Activated naive CD4-positive, alpha-beta T cell treated with anti-CD3 and anti-CD28 coated beads for 36 hours (primary cell): Measurements from ENCODE around the gene PLXND1. TPM values are rescaled to one million over a fixed set of nuclear protein-coding genes. Genes with fewer than 3 reads are reported as not detected.

Source experiments
- CTCF ChIA-PET: fragments of 350-600 bp; sonication (Branson Sonifier 250); formaldehyde crosslinking; loops from one replicate; lab custom pipeline; 2021; ENCODE audit warnings: antibody characterized with exemption; lab: Charles Lee
- DNase-seq: peaks from one replicate; pipeline ENCODE4 v3.0.0-alpha.2; 2020
- H3K27ac Mint-ChIP-seq: one replicate; pipeline ENCODE4 v1.8.0; 2021; ENCODE audit warnings: mild to moderate bottlenecking, mixed read lengths
- H3K27me3 Mint-ChIP-seq: one replicate; pipeline ENCODE4 v1.8.0; 2021; ENCODE audit warnings: low read depth, mixed read lengths
- H3K36me3 Mint-ChIP-seq: one replicate; pipeline ENCODE4 v1.8.0; 2021; ENCODE audit warnings: low read depth, mixed read lengths
- H3K4me1 Mint-ChIP-seq: one replicate; pipeline ENCODE4 v1.8.0; 2021; ENCODE audit warnings: low read depth, mixed read lengths
- H3K4me3 Mint-ChIP-seq: one replicate; pipeline ENCODE4 v1.8.0; 2021; ENCODE audit warnings: mild to moderate bottlenecking, moderate library complexity, mixed read lengths
- H3K9me3 Mint-ChIP-seq: one replicate; pipeline ENCODE4 v1.8.0; 2021; ENCODE audit warnings: mixed read lengths
- intact Hi-C: fragments of 100-400 bp; cut with micrococcal nuclease; formaldehyde crosslinking; loops from one replicate; pipeline ENCODE4 v1.15.1; 2023
- total RNA-seq, 2 experiments: library from RNA; stranded (reverse); gene quantifications; one replicate each; pipeline ENCODE4 v1.2.3, GENCODE V29; 2021

The PLXND1 gene
- total RNA-seq, 2 experiments from 2014 or later: 5.1 to 6.2 TPM

- H3K27ac Mint-ChIP-seq: no peak overlapping the region
- H3K4me3 Mint-ChIP-seq: no peak overlapping the region
- H3K27me3 Mint-ChIP-seq: no peaks in the 10 kb centered on the region
- H3K36me3 Mint-ChIP-seq: no peaks in the 10 kb centered on the region
- H3K9me3 Mint-ChIP-seq: no peaks in the 10 kb centered on the region
- H3K4me1 Mint-ChIP-seq: no peaks in the 10 kb centered on the region
- CTCF ChIA-PET: interaction anchor here (0.7 kb wide), 1 partner anchor 9 kb away, joined by 3 read pairs; no protein-coding TSS in a partner anchor
- intact Hi-C loops: no loop called here
- no peak for DNase-seq
Measured at GRCh38 chr3:129586746-129587430, 19.6 kb downstream of the PLXND1 start.

GRCh38 chr3:129585949-129586657 lies 20.4 kb downstream of the PLXND1 start:
- H3K4me1 Mint-ChIP-seq: no peaks in the 10 kb centered on the region
- no peak overlapping the region for H3K4me3 Mint-ChIP-seq
- H3K36me3 Mint-ChIP-seq: no peaks in the 10 kb centered on the region
- H3K27ac Mint-ChIP-seq: no peak overlapping the region
- intact Hi-C loops: no loop called here
- DNase-seq: no peak
- CTCF ChIA-PET: interaction anchor here (0.7 kb wide), 1 partner anchor 9 kb away, joined by 3 read pairs; no protein-coding TSS in a partner anchor
- no peaks in the 10 kb centered on the region for H3K9me3 Mint-ChIP-seq
- H3K27me3 Mint-ChIP-seq: no peaks in the 10 kb centered on the region

- no peaks in the 10 kb centered on the region for H3K4me1 Mint-ChIP-seq
- H3K27ac Mint-ChIP-seq: no peak overlapping the region
- CTCF ChIA-PET: no interaction called here
- intact Hi-C loops: no loop called here
- H3K36me3 Mint-ChIP-seq: no peaks in the 10 kb centered on the region
- no peaks in the 10 kb centered on the region for H3K27me3 Mint-ChIP-seq
- H3K4me3 Mint-ChIP-seq: no peak overlapping the region
- DNase-seq: no peak
- H3K9me3 Mint-ChIP-seq: no peaks in the 10 kb centered on the region
Measured at GRCh38 chr3:129584631-129585030, 21.8 kb downstream of the PLXND1 start.

- no peaks in the 10 kb centered on the region for H3K27me3 Mint-ChIP-seq
- H3K9me3 Mint-ChIP-seq: no peaks in the 10 kb centered on the region
- no peaks in the 10 kb centered on the region for H3K36me3 Mint-ChIP-seq
- no peaks in the 10 kb centered on the region for H3K4me1 Mint-ChIP-seq
- intact Hi-C loops: no loop called here
- H3K4me3 Mint-ChIP-seq: no peak overlapping the region
- CTCF ChIA-PET: no interaction called here
- H3K27ac Mint-ChIP-seq: no peak overlapping the region
- DNase-seq: no peak
Measured at GRCh38 chr3:129583289-129583688, 23.2 kb downstream of the PLXND1 start.

GRCh38 chr3:129582799-129583198 lies 23.7 kb downstream of the PLXND1 start:
- intact Hi-C loops: no loop called here
- H3K27me3 Mint-ChIP-seq: no peaks in the 10 kb centered on the region
- H3K4me3 Mint-ChIP-seq: no peak overlapping the region
- CTCF ChIA-PET: interaction anchor here (0.6 kb wide), 1 partner anchor 23 kb away, joined by 3 read pairs; no protein-coding TSS in a partner anchor
- no peaks in the 10 kb centered on the region for H3K9me3 Mint-ChIP-seq
- no peak for DNase-seq
- H3K36me3 Mint-ChIP-seq: no peaks in the 10 kb centered on the region
- no peak overlapping the region for H3K27ac Mint-ChIP-seq
- H3K4me1 Mint-ChIP-seq: peaks cover 2% of the 10 kb centered on the region

- no peak overlapping the region for H3K4me3 Mint-ChIP-seq
- H3K27me3 Mint-ChIP-seq: no peaks in the 10 kb centered on the region
- no peaks in the 10 kb centered on the region for H3K9me3 Mint-ChIP-seq
- intact Hi-C loops: no loop called here
- CTCF ChIA-PET: no interaction called here
- H3K36me3 Mint-ChIP-seq: no peaks in the 10 kb centered on the region
- no peak overlapping the region for H3K27ac Mint-ChIP-seq
- peaks cover 9% of the 10 kb centered on the region for H3K4me1 Mint-ChIP-seq
- DNase-seq: no peak
Measured at GRCh38 chr3:129581623-129582022, 24.9 kb downstream of the PLXND1 start.

- Mint-ChIP-seq H3K9me3 (no peaks in the 10 kb centered on the region), H3K27me3 (no peaks in the 10 kb centered on the region), H3K4me3 (no peak overlapping the region), H3K4me1 (peaks cover 21% of the 10 kb centered on the region), H3K27ac (no peak overlapping the region), H3K36me3 (no peaks in the 10 kb centered on the region)
- no peak for DNase-seq
- CTCF ChIA-PET: no interaction called here
- intact Hi-C loops: no loop called here
Measured at GRCh38 chr3:129579991-129580390, 26.5 kb downstream of the PLXND1 start.

GRCh38 chr3:129577925-129578786 lies 28.3 kb downstream of the PLXND1 start:
- H3K4me3 Mint-ChIP-seq: no peak overlapping the region
- no peaks in the 10 kb centered on the region for H3K36me3 Mint-ChIP-seq
- H3K27me3 Mint-ChIP-seq: no peaks in the 10 kb centered on the region
- CTCF ChIA-PET: interaction anchor here (0.7 to 1.6 kb wide), 3 partner anchors 10 to 50 kb away, joined by 3 to 5 read pairs (median 3); no protein-coding TSS in a partner anchor
- intact Hi-C loops: no loop called here
- no peaks in the 10 kb centered on the region for H3K9me3 Mint-ChIP-seq
- H3K4me1 Mint-ChIP-seq: peaks cover 21% of the 10 kb centered on the region
- H3K27ac Mint-ChIP-seq: no peak overlapping the region
- DNase-seq: no peak

GRCh38 chr3:129577366-129577765 lies 29.1 kb downstream of the PLXND1 start:
- no peak for DNase-seq
- no peak overlapping the region for H3K4me3 Mint-ChIP-seq
- H3K27me3 Mint-ChIP-seq: no peaks in the 10 kb centered on the region
- no peak overlapping the region for H3K27ac Mint-ChIP-seq
- intact Hi-C loops: no loop called here
- CTCF ChIA-PET: interaction anchor here (1.6 kb wide), 1 partner anchor 51 kb away, joined by 3 read pairs; no protein-coding TSS in a partner anchor
- no peaks in the 10 kb centered on the region for H3K9me3 Mint-ChIP-seq
- peaks cover 21% of the 10 kb centered on the region for H3K4me1 Mint-ChIP-seq
- H3K36me3 Mint-ChIP-seq: no peaks in the 10 kb centered on the region

- CTCF ChIA-PET: interaction anchor here (1.1 to 1.6 kb wide), 2 partner anchors 51 to 86 kb away, joined by 3 read pairs; no protein-coding TSS in a partner anchor
- Mint-ChIP-seq H3K4me1 (peaks cover 21% of the 10 kb centered on the region), H3K27me3 (no peaks in the 10 kb centered on the region), H3K4me3 (no peak overlapping the region), H3K27ac (no peak overlapping the region), H3K36me3 (no peaks in the 10 kb centered on the region), H3K9me3 (no peaks in the 10 kb centered on the region)
- peak; percentile 55 for DNase-seq
- intact Hi-C loops: no loop called here
Measured at GRCh38 chr3:129576514-129577352, 29.7 kb downstream of the PLXND1 start.

- intact Hi-C loops: no loop called here
- no peaks in the 10 kb centered on the region for H3K27me3 Mint-ChIP-seq
- H3K27ac Mint-ChIP-seq: no peak overlapping the region
Measured at GRCh38 chr3:129575997-129576384, 30.5 kb downstream of the PLXND1 start.

More at GRCh38 chr3:129575997-129576384, 30.5 kb downstream of the PLXND1 start:
- no peak overlapping the region for H3K4me3 Mint-ChIP-seq
- H3K9me3 Mint-ChIP-seq: no peaks in the 10 kb centered on the region
- CTCF ChIA-PET: interaction anchor here (1.1 kb wide), 1 partner anchor 86 kb away, joined by 3 read pairs; no protein-coding TSS in a partner anchor
- peaks cover 21% of the 10 kb centered on the region for H3K4me1 Mint-ChIP-seq
- no peaks in the 10 kb centered on the region for H3K36me3 Mint-ChIP-seq
- no peak for DNase-seq
